ENCODE data around the gene PRODH2.

Gene PRODH2, protein sequence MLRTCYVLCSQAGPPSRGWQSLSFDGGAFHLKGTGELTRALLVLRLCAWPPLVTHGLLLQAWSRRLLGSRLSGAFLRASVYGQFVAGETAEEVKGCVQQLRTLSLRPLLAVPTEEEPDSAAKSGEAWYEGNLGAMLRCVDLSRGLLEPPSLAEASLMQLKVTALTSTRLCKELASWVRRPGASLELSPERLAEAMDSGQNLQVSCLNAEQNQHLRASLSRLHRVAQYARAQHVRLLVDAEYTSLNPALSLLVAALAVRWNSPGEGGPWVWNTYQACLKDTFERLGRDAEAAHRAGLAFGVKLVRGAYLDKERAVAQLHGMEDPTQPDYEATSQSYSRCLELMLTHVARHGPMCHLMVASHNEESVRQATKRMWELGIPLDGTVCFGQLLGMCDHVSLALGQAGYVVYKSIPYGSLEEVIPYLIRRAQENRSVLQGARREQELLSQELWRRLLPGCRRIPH

DNA sequence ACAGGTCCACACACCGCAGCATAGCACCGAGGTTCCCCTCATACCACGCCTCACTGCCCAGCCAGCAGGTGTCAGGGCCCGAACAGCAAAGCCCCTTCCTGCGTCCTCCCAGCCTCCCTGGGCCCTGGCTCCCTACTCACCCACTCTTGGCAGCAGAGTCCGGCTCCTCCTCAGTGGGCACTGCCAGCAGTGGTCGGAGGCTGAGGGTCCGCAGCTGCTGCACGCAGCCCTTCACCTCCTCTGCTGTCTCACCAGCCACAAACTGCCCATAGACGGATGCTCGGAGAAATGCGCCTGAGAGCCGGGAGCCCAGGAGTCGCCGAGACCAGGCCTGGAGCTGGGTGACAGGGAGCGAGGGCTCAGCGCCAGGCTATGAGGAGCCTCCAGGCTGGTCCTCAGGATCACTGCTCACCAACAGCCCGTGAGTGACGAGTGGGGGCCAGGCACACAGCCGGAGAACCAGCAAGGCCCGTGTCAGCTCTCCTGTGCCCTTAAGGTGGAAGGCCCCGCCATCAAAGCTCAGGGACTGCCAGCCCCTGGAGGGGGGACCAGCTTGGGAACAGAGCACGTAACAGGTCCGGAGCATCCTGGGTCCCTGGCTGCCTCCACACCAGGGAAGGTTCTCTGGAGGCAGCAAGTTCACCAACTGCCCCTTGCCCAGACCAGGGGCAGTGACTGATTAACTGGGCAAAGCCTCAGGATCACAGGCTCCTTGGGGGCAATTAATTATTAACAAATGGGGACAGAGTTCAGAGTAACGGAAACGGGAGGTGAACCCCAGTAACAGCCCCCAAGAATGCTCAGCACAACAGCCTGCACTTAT lies at the start of gene PRODH2:
Gene PRODH2 (minus strand): TSS at position 626 of the 823 bp plus-strand sequence. CDS start 40 bp downstream, at position 586.
- Mint-ChIP-seq H3K27ac (no peak within 1 kb of the TSS), H3K27me3 (peaks cover 11% of the 10 kb centered on the region), H3K36me3 (ENCODE audit: low read depth) (no peaks in the 10 kb centered on the region), H3K9me3 (no peaks in the 10 kb centered on the region), H3K4me1 (ENCODE audit: low read depth) (no peaks in the 10 kb centered on the region), H3K4me3 (no peak within 1 kb of the TSS)
- DNase-seq, result no peak

DNA sequence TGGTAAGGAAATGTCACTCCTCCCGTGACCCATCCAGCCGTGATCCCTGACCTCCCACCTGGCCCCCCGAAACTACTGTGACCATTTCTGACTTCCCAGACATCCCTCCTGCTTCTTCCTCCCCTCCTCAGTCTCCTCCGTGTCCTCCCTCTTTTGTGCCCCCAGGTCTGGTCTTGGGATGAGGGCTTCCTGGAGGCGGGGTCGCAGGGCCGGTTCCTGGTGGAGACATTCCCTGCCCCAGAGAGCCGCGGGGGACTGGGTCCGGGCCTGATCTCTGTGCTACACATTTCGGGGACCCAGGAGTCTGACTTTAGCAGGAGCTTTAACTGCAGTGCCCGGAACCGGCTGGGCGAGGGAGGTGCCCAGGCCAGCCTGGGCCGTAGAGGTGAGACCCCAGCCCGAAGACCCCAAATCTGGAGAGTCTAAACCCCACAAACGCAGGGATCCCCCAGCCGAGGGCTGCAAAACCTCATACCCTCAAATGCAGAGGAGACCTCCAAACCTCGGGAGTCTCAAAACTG lies 49.1 kb upstream of the PRODH2 start:
- H3K4me1 Mint-ChIP-seq (ENCODE audit: low read depth), result peaks cover 12% of the 10 kb centered on the region
- no peak for DNase-seq
- no peaks in the 10 kb centered on the region for H3K36me3 Mint-ChIP-seq (ENCODE audit: low read depth)
- no peaks in the 10 kb centered on the region for H3K9me3 Mint-ChIP-seq
- H3K27me3 Mint-ChIP-seq, result peaks cover 73% of the 10 kb centered on the region
- H3K4me3 Mint-ChIP-seq, result no peak overlapping the region
- no peak overlapping the region for H3K27ac Mint-ChIP-seq

DNA sequence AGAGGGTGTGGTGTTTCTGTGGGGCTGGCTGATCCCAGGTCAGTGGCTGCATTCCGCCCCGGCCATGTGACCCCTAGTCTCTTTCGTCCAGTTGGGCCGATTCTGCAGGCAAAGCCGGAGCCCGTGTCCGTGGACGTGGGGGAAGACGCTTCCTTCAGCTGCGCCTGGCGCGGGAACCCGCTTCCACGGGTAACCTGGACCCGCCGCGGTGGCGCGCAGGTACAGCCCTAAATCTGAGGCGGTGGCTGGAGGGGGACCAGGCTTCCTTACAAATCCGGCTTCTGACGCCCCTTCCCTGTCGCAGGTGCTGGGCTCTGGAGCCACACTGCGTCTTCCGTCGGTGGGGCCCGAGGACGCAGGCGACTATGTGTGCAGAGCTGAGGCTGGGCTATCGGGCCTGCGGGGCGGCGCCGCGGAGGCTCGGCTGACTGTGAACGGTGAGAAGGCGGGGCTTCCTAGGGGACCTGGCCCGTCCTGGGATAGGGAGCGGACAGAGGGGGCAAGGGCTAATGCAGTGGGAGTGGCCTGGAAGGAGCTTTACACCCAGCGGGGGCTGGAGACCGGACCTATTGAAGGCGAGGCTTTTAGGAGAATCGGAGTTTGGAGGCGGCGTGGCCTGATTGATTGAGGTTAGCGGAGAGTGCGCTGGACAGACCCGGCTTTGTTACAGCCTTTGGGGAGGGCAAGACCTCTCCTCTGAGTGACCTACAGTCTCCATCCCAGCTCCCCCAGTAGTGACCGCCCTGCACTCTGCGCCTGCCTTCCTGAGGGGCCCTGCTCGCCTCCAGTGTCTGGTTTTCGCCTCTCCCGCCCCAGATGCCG lies 48.4 kb upstream of the PRODH2 start:
- Mint-ChIP-seq H3K36me3 (ENCODE audit: low read depth) (no peaks in the 10 kb centered on the region), H3K27ac (no peak overlapping the region), H3K4me3 (no peak overlapping the region), H3K4me1 (ENCODE audit: low read depth) (peaks cover 12% of the 10 kb centered on the region), H3K27me3 (peaks cover 69% of the 10 kb centered on the region), H3K9me3 (no peaks in the 10 kb centered on the region)
- no peak for DNase-seq

DNA sequence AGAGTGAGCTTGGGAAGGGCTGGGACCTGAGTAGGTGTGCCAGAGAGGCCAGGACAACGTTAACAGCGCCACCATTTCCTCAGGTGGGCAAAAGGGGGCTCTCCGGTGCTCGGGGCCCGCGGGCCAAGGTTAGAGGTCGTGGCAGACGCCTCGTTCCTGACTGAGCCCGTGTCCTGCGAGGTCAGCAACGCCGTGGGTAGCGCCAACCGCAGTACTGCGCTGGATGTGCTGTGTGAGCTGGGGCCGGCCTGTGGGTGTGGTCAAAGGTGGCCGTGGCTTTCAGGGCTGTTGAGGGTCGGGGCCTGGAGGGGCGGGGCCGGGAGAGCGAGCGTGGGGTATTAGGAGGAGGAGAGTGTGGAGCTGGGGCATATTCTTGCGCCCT lies 47.8 kb upstream of the PRODH2 start:
- peaks cover 12% of the 10 kb centered on the region for H3K4me1 Mint-ChIP-seq (ENCODE audit: low read depth)
- no peak overlapping the region for H3K27ac Mint-ChIP-seq
- no peak for DNase-seq
- H3K36me3 Mint-ChIP-seq (ENCODE audit: low read depth), result no peaks in the 10 kb centered on the region
- peaks cover 70% of the 10 kb centered on the region for H3K27me3 Mint-ChIP-seq
- no peak overlapping the region for H3K4me3 Mint-ChIP-seq
- H3K9me3 Mint-ChIP-seq, result no peaks in the 10 kb centered on the region

DNA sequence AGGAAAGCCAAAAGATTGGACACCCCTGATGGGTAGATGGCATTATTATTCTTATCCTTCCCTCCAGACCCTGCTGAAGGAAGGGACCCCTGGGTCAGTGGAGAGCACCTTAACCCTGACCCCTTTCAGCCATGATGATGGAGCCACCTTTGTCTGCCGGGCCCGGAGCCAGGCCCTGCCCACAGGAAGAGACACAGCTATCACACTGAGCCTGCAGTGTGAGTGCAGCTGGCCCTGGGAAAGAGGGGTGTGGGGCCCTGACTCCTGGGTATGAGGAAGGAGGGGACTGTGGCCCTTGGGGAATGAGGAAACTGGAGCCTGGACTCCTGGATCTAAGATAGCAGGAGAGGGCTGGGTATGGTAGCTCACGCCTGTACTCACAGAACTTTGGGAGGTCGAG lies 46.8 kb upstream of the PRODH2 start:
- H3K36me3 Mint-ChIP-seq (ENCODE audit: low read depth), result no peaks in the 10 kb centered on the region
- no peak overlapping the region for H3K27ac Mint-ChIP-seq
- H3K27me3 Mint-ChIP-seq, result peaks cover 75% of the 10 kb centered on the region
- H3K4me3 Mint-ChIP-seq, result no peak overlapping the region
- no peak for DNase-seq
- no peaks in the 10 kb centered on the region for H3K9me3 Mint-ChIP-seq
- peaks cover 12% of the 10 kb centered on the region for H3K4me1 Mint-ChIP-seq (ENCODE audit: low read depth)

DNA sequence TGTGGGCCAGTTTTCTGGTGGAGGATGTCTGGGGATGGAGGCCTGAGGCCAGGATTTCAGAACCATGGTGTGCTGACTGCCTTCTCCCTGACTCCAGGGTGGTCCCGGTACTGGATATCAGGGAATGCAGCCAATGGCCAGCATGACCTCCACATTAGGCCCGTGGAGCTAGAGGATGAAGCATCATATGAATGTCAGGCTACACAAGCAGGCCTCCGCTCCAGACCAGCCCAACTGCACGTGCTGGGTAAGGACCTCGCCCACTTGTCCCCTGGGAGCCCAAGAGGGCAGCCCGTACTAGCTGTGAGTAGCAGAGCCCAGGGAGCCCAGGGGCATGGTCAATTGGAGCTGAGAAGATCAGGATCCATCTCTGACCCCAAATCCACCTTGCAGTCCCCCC lies 45.7 kb upstream of the PRODH2 start:
- H3K36me3 Mint-ChIP-seq (ENCODE audit: low read depth), result no peaks in the 10 kb centered on the region
- H3K27me3 Mint-ChIP-seq, result peaks cover 80% of the 10 kb centered on the region

DNA sequence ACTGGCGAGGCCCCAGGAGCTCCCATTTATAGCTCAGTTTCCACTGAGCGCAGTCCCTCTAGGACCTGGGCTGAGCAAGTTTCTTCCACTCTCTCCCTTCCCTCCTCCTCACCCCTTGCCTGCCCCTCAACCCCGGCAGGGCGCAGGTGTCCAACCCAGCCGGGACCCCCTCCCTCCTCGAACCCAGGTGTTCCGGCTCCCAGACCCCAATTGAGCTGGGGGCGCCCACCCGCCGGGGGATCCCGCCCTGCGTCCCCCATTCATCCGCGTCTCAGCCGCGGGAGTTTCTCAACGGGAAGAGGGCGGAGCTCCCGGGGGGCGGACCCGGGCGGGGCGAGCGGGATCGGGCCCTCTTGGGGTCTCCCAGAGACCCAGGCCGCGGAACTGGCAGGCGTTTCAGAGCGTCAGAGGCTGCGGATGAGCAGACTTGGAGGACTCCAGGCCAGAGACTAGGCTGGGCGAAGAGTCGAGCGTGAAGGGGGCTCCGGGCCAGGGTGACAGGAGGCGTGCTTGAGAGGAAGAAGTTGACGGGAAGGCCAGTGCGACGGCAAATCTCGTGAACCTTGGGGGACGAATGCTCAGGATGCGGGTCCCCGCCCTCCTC lies 44.0 kb upstream of the PRODH2 start, which contains the start of gene KIRREL2:
Gene KIRREL2 (plus strand): TSS at position 366 of the 604 bp plus-strand sequence. CDS start 209 bp downstream, at position 575.
- H3K27ac Mint-ChIP-seq, result no peak within 1 kb of the TSS

More for the DNA sequence above, 45.7 kb upstream of the PRODH2 start:
- peaks cover 12% of the 10 kb centered on the region for H3K4me1 Mint-ChIP-seq (ENCODE audit: low read depth)
- no peak for DNase-seq
- H3K27ac Mint-ChIP-seq, result no peak overlapping the region
- no peak overlapping the region for H3K4me3 Mint-ChIP-seq
- no peaks in the 10 kb centered on the region for H3K9me3 Mint-ChIP-seq

DNA sequence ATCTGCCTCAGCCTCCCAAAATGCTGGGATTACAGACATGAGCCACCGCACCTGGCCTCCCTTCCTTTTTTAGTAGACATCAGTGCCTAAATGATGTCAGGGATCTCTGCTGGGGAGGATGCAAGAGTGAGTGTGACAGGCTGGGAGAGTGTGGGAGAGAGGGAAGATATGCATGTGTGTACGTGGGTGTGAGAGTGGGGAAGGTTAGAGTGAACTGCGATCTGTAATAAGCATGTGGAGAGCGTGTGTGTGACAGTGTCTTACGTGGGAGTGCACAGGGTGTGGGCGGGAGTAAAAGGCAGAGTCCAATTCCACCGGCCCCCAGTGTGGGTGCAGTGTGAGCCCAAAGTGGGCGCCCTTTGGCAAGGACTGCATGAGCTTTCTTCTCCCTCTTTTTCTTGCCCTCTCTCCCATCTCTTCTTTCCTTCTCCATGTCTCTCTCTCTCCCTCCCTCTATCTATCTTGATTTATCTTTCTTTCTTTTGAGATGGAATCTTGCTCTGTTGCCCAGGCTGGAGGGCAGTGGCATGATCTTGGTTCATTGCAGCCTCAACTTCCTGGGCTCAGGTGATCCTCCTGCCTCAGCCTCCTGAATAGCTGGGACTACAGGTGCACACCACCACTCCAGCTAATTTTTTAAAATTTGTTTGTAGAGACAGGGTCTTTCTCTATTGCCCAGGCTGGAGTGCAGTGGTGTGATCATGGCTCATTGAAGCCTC lies 40.6 kb upstream of the PRODH2 start:
- Mint-ChIP-seq H3K4me1 (ENCODE audit: low read depth) (peaks cover 14% of the 10 kb centered on the region), H3K4me3 (no peak overlapping the region), H3K27ac (no peak overlapping the region), H3K9me3 (no peaks in the 10 kb centered on the region), H3K27me3 (peaks cover 75% of the 10 kb centered on the region), H3K36me3 (ENCODE audit: low read depth) (no peaks in the 10 kb centered on the region)
- no peak for DNase-seq

More for the DNA sequence above, 44.0 kb upstream of the PRODH2 start, which contains the start of gene KIRREL2:
- peak within 1 kb of the TSS; percentile 74 for H3K4me3 Mint-ChIP-seq
- peaks cover 82% of the 10 kb centered on the region for H3K27me3 Mint-ChIP-seq
- H3K9me3 Mint-ChIP-seq, result no peaks in the 10 kb centered on the region
- peaks cover 15% of the 10 kb centered on the region for H3K4me1 Mint-ChIP-seq (ENCODE audit: low read depth)
- H3K36me3 Mint-ChIP-seq (ENCODE audit: low read depth), result no peaks in the 10 kb centered on the region
- DNase-seq, result peak; percentile 72

DNA sequence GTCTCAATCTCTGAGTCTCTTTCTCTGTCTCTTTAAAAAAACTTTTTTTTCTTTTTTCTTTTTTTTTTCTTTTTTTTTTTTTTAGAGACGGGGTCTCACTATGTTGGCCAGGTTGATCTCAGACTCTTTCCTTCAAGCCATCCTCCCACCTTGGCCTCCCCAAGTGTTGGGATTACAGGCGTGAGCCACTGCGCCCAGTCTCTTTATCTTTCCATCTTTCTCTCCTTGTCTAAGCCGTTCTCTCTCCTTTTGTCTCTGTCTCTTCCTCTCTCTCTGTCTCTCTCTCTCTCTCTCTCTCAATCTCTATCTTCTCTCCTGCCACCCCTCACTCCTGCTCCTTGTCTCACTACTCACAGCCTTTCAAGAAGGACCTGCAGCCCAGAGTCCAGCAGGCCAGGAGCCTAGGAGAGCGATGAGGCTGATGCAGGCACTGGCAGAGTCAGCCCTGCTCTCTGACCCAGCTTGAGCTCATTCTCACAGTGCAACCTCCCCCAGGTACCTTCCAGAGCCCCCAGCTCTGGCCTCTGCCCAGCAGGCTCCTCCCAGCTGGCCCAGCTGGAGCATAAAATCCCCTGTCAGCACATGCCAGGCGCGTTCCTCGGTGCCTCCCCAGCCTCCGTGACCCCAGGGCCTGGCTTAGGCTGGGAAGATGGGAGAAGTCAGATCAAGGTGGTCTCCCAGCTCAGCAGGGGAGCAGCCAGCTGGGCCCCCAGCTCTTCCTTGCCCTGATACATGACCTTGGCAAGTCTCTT lies 39.6 kb upstream of the PRODH2 start, which contains the start of gene NPHS1:
Gene NPHS1 (minus strand): TSS at position 476 of the 752 bp plus-strand sequence. CDS start 667 bp downstream, outside the sequence.
- DNase-seq, result no peak
- no peaks in the 10 kb centered on the region for H3K9me3 Mint-ChIP-seq
- H3K27me3 Mint-ChIP-seq, result peaks cover 71% of the 10 kb centered on the region
- H3K4me1 Mint-ChIP-seq (ENCODE audit: low read depth), result peaks cover 11% of the 10 kb centered on the region
- H3K27ac Mint-ChIP-seq, result no peak within 1 kb of the TSS
- H3K4me3 Mint-ChIP-seq, result no peak within 1 kb of the TSS
- H3K36me3 Mint-ChIP-seq (ENCODE audit: low read depth), result no peaks in the 10 kb centered on the region

DNA sequence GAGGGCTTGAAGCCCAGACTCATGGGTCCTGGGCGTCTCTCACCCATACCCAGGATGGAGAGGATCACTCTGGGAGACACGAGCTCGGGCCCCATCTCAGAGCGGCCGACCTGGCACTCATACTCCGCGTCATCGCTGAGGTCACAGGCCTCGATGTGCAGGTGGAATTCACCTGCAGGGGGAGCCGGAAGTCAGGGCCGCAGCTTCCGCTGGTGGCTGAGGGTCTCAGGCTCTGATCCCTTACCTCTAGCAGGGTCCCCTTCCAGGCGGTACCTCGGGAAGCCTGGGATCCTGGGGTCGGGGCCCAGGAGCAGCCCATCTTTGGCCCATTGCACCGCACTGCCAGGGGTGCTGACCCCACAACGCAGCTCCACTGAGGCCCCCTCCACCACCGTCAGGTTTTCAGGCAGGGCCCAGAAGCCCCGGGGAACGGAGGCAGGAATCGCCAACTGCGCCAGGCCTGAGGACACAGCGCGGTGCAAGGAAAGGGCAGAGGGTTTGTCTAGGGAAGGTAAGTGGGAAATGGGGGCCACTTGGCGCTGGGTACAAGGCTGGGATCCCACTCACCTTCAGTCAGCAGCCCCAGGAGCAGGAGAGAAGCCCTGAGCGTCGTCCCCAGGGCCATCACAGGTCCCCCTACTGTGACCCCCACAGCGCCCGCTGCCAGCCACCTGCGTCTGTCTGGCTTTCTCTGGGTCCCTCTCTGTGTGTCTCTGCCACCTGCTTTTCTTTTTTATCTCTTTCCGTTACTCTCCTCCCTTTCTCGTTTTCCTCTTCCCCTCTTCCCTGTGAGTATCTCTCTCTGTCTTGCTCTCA lies 38.8 kb upstream of the PRODH2 start:
- H3K27ac Mint-ChIP-seq, result no peak overlapping the region
- H3K4me3 Mint-ChIP-seq, result no peak overlapping the region
- H3K36me3 Mint-ChIP-seq (ENCODE audit: low read depth), result no peaks in the 10 kb centered on the region
- H3K9me3 Mint-ChIP-seq, result no peaks in the 10 kb centered on the region
- DNase-seq, result no peak
- H3K27me3 Mint-ChIP-seq, result peaks cover 71% of the 10 kb centered on the region
- peaks cover 9% of the 10 kb centered on the region for H3K4me1 Mint-ChIP-seq (ENCODE audit: low read depth)

DNA sequence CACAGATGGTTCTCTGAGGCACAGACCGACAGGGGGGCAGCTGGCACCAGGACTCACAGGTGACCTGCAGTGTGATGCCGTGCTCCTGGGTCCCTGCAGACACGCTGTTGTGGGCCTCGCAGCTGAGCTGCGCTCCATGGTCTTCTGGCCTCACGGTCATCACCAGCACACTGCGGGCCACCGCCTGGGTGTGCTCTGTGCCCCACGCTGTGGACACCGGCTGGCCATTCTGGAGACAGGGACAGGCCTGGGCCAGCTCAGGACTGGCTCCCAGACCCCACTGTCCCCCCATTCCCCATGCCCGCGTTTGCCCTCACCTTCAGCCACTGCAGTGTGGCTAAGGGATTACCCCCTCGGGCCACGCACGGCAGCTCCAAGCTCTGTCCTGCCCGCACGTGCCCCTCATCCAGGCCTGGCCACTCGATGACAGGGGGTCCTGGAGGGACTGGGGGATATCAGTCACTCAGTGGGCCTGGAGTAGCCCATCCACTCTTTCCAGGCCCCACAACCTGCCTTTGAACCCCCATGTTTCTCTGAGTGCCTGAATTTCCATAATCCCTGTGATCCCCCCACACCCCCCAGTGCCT lies 36.4 kb upstream of the PRODH2 start:
- peaks cover 77% of the 10 kb centered on the region for H3K27me3 Mint-ChIP-seq
- H3K4me3 Mint-ChIP-seq, result no peak overlapping the region
- H3K36me3 Mint-ChIP-seq (ENCODE audit: low read depth), result no peaks in the 10 kb centered on the region
- no peaks in the 10 kb centered on the region for H3K9me3 Mint-ChIP-seq
- no peak overlapping the region for H3K27ac Mint-ChIP-seq
- DNase-seq, result no peak
- peaks cover 25% of the 10 kb centered on the region for H3K4me1 Mint-ChIP-seq (ENCODE audit: low read depth)

DNA sequence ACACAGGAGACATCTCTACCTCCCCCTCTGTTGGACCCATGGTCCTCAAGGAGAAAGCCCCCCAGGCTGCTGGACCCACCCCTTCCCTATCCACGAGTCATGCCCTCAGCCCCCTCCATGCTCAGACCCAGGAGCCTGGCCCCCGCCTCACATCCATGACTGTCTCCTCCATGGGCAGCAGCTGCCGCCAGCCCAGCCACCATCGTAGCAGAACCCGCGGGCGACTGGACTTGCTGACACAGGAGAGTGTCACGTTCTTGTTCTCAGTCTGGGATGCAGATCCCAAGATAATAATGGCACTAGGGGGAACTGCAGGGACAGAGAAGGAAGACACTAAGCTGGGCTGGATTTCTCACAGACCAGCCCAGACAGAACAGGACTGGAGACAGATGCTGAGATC lies 35.8 kb upstream of the PRODH2 start:
- no peaks in the 10 kb centered on the region for H3K9me3 Mint-ChIP-seq
- no peak for DNase-seq
- no peak overlapping the region for H3K27ac Mint-ChIP-seq
- peaks cover 81% of the 10 kb centered on the region for H3K27me3 Mint-ChIP-seq
- no peak overlapping the region for H3K4me3 Mint-ChIP-seq
- peaks cover 25% of the 10 kb centered on the region for H3K4me1 Mint-ChIP-seq (ENCODE audit: low read depth)
- no peaks in the 10 kb centered on the region for H3K36me3 Mint-ChIP-seq (ENCODE audit: low read depth)
